Pulmonary artery endothelial cell (primary cell): ENCODE results near the gene ERMARD. TPM values are rescaled to one million over a fixed set of nuclear protein-coding genes. Genes with fewer than 3 reads are reported as not detected.

ENCODE experiments used
- DNase-seq: peaks from one replicate; pipeline ENCODE4 v3.0.0-alpha.2; 2011; ENCODE audit warnings: low read depth, low spot score
- total RNA-seq: library from RNA; depleted of rRNA; stranded (reverse); fragments of >200 nt; gene quantifications from 2 replicates; pipeline ENCODE4 v1.2.3, GENCODE V29; 2014

Gene ERMARD
- total RNA-seq, result 17.3 and 17.7 TPM in 2 replicates

- DNase-seq, result peak; percentile 69
Measured at GRCh38 chr6:169751242-169752073, at the start of gene ERMARD, which contains the start of gene DYNLT2. ERMARD (plus strand) TSS chr6:169751622; CDS start chr6:169751658, 36 bp downstream. DYNLT2 (minus strand) TSS chr6:169751572; CDS start chr6:169751458, 114 bp downstream.

- DNase-seq, result peak; percentile 88
Measured at GRCh38 chr6:169701954-169702839, 49.2 kb upstream of the ERMARD start, which contains the start of the genes C6orf120 and WDR27. C6orf120 (plus strand) TSS chr6:169702126; CDS start chr6:169702460, 334 bp downstream. WDR27 (minus strand) TSS chr6:169702029; CDS start chr6:169689005, 13,024 bp downstream.

GRCh38 chr6:169702840-169703246 lies 48.6 kb upstream of the ERMARD start:
- DNase-seq, result no peak

- DNase-seq, result no peak
Measured at GRCh38 chr6:169707772-169708171, 43.6 kb upstream of the ERMARD start.

DNA sequence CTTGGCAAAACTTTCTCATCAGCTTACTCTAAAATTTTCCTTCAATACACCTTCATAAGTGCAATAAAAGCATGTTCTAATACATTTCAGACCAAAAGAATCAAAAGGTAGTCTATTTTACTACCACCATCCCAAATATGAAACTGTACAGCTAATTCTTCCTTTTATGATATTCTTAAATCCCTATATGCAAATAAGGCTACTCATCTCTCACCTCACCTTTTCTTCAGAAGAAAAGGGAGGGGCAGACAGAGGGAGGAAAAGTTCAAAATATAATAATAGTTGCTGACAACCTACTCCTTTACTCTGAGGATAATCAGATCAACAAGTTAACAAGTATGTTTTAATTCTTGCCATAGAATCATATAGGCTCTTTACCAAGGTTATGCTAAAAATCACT lies 42.1 kb upstream of the ERMARD start:
- DNase-seq, result no peak

DNA sequence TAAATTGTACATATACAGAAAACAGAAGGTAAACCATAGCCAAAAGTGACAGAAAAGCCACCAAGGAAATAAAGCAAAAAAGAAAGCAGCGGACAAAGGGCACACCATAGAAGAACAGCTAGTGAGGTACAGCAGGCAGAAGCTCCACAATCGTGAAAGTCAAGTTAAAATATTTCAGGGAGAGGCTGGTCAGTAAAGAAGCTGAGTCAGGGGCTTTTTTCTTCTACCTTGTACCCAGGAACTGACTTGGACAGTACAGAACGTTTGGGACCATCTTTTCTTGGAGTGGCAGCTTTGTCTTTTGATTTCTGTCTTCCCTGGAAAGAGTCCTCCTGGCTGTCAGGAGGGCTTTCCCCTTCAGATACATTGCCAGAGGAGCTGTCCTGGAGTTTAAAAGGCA lies 41.4 kb upstream of the ERMARD start:
- no peak for DNase-seq

DNA sequence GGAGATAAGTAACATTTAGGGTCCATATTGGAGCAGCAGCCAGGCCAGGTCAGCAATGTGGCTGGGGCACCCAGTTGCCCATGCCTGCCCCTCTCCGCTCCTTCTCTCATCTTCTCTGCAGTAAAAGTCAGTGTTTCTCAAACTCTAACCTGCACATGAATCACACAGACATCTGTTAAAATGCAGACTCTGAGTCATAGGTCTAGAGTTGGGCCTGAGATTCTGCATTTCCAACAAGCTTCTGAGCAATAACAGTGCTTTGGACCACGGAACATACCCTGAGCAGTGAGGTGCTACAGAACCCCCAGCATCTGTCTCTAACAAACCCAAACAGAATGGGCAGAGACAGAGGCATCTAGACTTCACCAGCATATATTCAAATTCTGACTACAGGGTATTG lies 37.2 kb upstream of the ERMARD start:
- DNase-seq, result no peak

DNA sequence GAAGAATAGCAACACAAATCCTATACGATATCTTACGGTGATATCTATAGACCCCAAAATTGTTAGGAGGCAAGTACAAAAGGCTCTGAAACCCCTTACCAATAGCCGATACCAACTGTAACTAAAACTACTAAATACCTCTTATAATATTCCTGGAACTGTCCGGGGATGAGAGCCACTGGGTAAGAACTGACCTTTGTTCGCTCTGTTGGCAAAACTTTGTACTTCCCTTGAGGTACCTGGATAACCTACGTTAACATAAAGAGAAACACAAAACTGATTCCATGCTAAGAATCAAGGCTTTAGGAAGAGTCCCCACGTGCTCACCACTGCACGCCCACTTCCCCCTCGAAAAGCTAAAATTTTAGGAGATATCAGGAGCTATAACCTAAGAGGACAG lies 36.8 kb upstream of the ERMARD start:
- no peak for DNase-seq

DNA sequence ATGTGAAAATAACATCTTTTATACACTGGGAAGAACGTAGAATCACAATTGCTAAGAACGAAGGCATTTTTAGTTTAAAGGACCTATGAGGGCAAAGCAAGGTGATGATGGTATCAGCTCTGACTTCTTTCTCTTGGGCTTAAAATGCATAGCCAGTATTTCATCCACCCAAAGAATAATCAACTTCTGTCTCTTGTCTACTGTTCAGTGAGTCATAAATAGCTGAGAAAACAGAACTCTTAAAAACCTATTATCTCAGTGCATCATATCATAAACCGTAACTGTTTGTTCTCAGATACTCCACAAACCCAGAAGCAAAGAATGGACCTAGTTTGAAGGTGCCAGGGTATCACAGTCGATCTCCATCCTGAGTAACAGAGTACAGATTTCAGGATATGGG lies 32.3 kb upstream of the ERMARD start:
- no peak for DNase-seq

DNA sequence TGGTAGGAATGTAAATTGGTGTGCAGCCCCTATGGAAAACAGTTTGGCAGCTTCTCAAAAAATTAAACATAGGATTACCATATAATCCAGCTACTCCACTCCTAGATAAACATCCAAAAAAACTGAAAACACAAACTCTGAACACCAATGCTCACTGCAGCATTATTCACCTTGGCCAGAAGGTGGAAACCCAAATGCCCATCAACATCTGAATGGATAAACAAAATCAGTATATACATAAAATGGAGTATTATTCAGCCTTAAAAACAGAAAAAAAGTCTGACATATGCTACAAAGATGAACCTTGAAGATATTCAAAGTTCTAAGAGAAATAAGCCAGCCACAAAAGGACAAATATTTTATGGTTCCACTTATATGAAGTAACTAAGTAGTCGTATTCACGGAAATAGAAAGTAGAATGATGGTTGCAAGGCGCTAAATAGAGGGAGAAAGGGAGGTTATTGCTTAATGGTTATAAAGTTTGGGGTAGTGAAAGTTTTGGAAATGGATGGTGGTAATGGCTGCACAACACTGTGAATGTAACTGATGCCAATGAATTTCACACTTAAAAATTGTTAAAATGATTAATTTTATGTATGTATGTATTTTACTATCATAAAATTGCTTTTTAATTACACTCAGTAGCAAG lies 31.1 kb upstream of the ERMARD start:
- no peak for DNase-seq

DNA sequence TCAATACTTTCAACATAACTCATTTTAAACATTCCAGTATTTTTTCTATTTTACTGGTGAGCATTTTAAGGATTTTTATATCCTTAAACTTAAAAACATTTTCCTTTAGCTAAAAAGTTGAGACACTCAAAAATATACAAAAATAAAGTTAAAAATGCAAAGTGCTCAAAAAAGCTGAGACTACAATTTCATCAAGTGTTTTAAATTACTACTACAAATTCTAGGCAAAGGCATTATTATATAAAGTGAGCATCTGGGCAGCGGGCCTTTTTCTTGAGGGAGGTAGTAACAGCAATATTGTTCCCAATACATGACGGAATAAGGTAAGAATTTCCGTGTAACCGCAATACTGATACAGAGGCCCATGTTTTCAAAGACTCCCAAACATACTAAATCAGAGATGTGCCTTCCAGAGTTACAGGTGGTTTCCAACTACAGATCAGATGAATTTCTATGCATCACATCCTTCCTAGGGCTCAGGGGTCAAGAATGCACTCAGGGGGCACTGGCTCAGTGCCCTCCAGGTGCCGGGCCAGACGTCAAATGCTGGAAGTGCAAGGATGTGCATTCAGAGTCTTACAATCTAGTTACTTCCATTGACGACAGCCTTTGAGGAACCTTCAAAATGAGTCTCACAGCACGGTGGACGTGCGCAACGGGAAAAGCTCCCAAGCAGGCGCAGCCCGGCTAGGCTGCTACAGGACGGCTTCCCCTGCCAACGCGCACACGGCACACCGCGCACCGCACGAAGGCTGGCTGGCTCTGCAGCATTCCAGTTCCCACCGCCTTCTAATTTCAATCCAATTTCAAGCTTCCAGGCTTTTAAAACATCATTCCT lies 28.8 kb upstream of the ERMARD start:
- peak; percentile 57 for DNase-seq

DNA sequence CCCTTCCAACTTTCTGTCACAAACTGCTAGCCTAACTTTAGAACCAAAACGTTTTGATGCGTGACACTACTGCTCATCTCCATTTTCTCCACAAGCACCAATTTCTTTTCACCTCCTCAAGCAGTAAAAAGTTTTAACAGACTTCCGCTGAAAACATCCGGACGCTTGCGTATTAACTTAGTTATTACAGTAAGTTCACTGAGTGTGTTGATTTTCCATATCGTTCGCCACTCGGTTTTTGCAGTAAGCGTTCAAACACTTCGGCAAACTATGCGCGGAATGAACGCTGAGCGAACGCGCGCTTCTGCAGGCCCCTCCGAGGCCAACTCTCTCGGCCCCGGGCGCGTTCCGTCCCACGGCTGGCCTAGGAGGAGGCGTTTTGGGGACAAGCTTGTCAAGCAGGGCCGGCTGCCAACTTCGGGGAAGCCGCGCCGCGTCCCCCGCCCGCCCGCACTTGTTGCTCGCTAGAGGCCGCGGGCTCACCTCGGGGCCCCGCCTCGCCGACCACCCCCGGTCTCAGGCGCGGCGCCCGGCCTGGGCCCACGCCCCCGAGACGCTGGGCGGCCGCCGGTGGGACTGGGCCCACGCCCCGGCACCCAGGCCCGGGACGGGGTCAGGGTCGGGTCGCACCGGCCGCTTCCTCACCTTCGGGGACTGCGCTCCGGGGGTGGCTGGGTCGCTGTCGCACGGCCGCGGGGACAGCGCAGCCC lies 28.1 kb upstream of the ERMARD start:
- no peak for DNase-seq

- DNase-seq, result no peak
Measured at GRCh38 chr6:169723991-169724493, 27.4 kb upstream of the ERMARD start.

- no peak for DNase-seq
Measured at GRCh38 chr6:169724494-169725124, 26.8 kb upstream of the ERMARD start, which contains the start of gene PHF10. PHF10 (minus strand) TSS chr6:169724500; CDS start chr6:169723931, 569 bp downstream.

- DNase-seq, result peak; percentile 67
Measured at GRCh38 chr6:169725125-169726048, 26.0 kb upstream of the ERMARD start.

GRCh38 chr6:169726049-169726400 lies 25.4 kb upstream of the ERMARD start:
- no peak for DNase-seq

DNA sequence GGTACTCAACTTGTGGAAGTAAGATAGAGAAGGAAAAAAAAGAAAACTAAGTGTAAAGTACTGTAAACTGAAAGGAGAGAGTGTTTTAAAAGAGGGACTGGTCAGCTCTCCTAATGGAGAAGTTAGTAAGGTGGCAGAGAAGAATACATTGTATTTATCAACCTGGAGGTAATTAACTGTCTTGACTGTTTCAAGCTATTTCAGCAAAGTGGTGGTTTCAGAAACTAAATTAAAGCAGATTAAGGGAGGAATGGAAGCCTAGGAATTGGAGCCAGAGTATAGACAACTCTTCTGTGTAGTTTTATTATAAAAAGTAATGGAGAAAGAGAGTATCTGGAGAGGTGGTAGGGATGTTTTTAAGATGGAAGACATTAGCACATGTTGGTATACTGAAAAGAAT lies 24.5 kb upstream of the ERMARD start:
- no peak for DNase-seq

- no peak for DNase-seq
Measured at GRCh38 chr6:169729961-169730360, 21.5 kb upstream of the ERMARD start.
